ENCODE results near the gene THUMPD1. TPM values are rescaled to one million over a fixed set of nuclear protein-coding genes. Genes with fewer than 3 reads are reported as not detected.
"Not testable (repeated sequence)": the region's sequence is repeated elsewhere in the genome, so short reads cannot be mapped to it uniquely, and the experiment has no call there.

Gene THUMPD1
- total RNA-seq, 1 experiment from 2014 or later: 36.0 TPM

DNA sequence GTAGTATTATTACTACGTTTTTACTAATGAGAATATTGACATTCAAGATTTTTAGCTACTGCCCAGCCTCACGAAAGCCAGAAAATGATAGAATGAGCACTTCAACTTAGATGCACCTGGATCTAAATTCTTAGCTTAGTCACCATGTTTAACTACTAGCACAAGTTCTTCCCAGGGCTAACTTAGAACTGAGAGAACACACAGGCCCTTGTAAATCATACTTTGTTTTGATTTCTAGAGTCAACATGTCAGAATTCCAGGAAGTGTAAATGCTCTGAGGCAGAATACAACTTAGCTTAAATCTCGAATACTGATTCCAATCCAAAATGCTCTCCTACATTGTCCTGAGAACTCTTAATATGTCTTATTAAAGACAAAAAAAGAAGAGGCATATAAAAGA, 37.3 kb downstream of the THUMPD1 start:
- no peaks in the 10 kb centered on the region for H4K20me1 ChIP-seq (ENCODE audit: insufficient read depth)
- no peak overlapping the region for H3K4me3 ChIP-seq
- H3K36me3 ChIP-seq (ENCODE audit: low read depth): no peaks in the 10 kb centered on the region
- H2AFZ ChIP-seq: no peak overlapping the region
- CTCF ChIA-PET: no interaction called here
- no peaks in the 10 kb centered on the region for H3K4me1 ChIP-seq (replicated peaks; ENCODE audit: insufficient read depth)
- no TSS peak for BruUV-seq (replicated peaks)
- no peak overlapping the region for H3K27ac ChIP-seq
- intact Hi-C loops (cut with micrococcal nuclease; ENCODE audit: unreplicated experiment): loop anchor here (10.0 kb wide), 1 partner anchor 319 kb away; no protein-coding TSS in a partner anchor
- H3K79me2 ChIP-seq (ENCODE audit: low read depth): no peaks in the 10 kb centered on the region
- H3K9me2 ChIP-seq (ENCODE audit: insufficient read depth): no peaks in the 10 kb centered on the region
- POLR2A ChIA-PET (ENCODE audit: unreplicated experiment): interaction anchor here (0.7 kb wide), 1 partner anchor 29 kb away, joined by 3 read pairs; no protein-coding TSS in a partner anchor
- TF ChIP-seq, protein P1, sequence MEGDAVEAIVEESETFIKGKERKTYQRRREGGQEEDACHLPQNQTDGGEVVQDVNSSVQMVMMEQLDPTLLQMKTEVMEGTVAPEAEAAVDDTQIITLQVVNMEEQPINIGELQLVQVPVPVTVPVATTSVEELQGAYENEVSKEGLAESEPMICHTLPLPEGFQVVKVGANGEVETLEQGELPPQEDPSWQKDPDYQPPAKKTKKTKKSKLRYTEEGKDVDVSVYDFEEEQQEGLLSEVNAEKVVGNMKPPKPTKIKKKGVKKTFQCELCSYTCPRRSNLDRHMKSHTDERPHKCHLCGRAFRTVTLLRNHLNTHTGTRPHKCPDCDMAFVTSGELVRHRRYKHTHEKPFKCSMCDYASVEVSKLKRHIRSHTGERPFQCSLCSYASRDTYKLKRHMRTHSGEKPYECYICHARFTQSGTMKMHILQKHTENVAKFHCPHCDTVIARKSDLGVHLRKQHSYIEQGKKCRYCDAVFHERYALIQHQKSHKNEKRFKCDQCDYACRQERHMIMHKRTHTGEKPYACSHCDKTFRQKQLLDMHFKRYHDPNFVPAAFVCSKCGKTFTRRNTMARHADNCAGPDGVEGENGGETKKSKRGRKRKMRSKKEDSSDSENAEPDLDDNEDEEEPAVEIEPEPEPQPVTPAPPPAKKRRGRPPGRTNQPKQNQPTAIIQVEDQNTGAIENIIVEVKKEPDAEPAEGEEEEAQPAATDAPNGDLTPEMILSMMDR (conservative IDR thresholded peaks at IDR 0.05): no peak
- TF ChIP-seq EZH2 (IDR thresholded peaks at IDR 0.05; ENCODE audit: low read depth): no peak
- no peak overlapping the region for H3K4me2 ChIP-seq
- no peaks in the 10 kb centered on the region for H3F3A ChIP-seq (ENCODE audit: insufficient read depth, low read depth)
- H3K27me3 ChIP-seq (ENCODE audit: insufficient read depth, low read depth): peaks cover 33% of the 10 kb centered on the region
- no peaks in the 10 kb centered on the region for H3K9me3 ChIP-seq (ENCODE audit: insufficient read depth, low read depth)
- DNase-seq: no peak

DNA sequence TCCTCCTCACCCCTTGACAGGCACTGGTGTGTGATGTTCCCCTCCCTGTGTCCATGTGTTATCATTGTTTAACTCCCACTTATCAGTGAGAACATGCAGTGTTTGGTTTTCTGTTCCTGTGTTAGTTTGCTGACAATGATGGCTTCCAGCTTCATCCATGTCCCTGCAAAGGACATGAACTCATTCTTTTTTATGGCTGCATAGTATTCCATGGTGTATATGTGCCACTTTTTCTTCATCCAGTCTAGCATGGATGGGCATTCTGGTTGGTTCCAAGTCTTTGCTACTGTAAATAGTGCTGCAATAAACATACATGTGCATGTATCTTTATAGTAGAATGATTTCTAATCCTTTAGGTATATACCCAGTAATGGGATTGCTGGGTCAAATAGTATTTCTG, 39.9 kb downstream of the THUMPD1 start:
- H3K36me3 ChIP-seq (ENCODE audit: low read depth); H3K4me2 ChIP-seq; CTCF ChIA-PET; H3K4me1 ChIP-seq (replicated peaks; ENCODE audit: insufficient read depth); BruUV-seq (replicated peaks); H3K4me3 ChIP-seq; POLR2A ChIA-PET (ENCODE audit: unreplicated experiment); DNase-seq; H3K9me2 ChIP-seq (ENCODE audit: insufficient read depth); H3K9me3 ChIP-seq (ENCODE audit: insufficient read depth, low read depth); H2AFZ ChIP-seq; H3F3A ChIP-seq (ENCODE audit: insufficient read depth, low read depth); H4K20me1 ChIP-seq (ENCODE audit: insufficient read depth); H3K27ac ChIP-seq; H3K79me2 ChIP-seq (ENCODE audit: low read depth): not testable (repeated sequence)
- intact Hi-C loops (cut with micrococcal nuclease; ENCODE audit: unreplicated experiment): loop anchor here (10.0 kb wide), 1 partner anchor 317 kb away; no protein-coding TSS in a partner anchor
- peaks cover 56% of the 10 kb centered on the region for H3K27me3 ChIP-seq (ENCODE audit: insufficient read depth, low read depth)

DNA sequence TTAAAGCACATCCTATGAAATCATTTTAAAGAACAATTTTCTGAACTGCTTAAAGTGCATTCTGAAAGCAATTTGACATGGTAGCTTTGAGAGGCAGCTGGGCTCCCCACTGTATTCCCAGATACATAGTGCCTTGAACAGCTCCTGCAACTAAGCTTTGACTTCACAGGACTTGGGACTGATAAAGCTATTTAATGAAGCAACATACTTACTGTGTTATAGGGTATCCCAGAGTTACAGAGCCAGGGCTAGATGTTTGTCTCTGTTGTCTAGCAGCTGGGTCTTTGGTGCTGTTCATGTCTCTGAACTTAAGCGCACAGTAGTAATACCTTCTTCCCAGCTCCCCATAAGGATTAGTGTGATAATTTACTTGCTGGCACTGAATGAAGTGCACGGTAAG, 45.0 kb downstream of the THUMPD1 start:
- BruUV-seq (replicated peaks): no TSS peak
- Histone ChIP-seq H3K4me3 (no peak overlapping the region), H4K20me1 (ENCODE audit: insufficient read depth) (no peaks in the 10 kb centered on the region), H3F3A (ENCODE audit: insufficient read depth, low read depth) (no peaks in the 10 kb centered on the region), H3K27me3 (ENCODE audit: insufficient read depth, low read depth) (peaks cover 76% of the 10 kb centered on the region), H3K9me2 (ENCODE audit: insufficient read depth) (no peaks in the 10 kb centered on the region), H3K9me3 (ENCODE audit: insufficient read depth, low read depth) (no peaks in the 10 kb centered on the region), H2AFZ (no peak overlapping the region), H3K36me3 (ENCODE audit: low read depth) (no peaks in the 10 kb centered on the region), H3K27ac (no peak overlapping the region), H3K4me1 (replicated peaks; ENCODE audit: insufficient read depth) (no peaks in the 10 kb centered on the region), H3K79me2 (ENCODE audit: low read depth) (no peaks in the 10 kb centered on the region), H3K4me2 (no peak overlapping the region)
- POLR2A ChIA-PET (ENCODE audit: unreplicated experiment): no interaction called here
- DNase-seq: no peak
- intact Hi-C loops (cut with micrococcal nuclease; ENCODE audit: unreplicated experiment): no loop called here
- CTCF ChIA-PET: no interaction called here
- TF ChIP-seq EZH2 (IDR thresholded peaks at IDR 0.05; ENCODE audit: low read depth): no peak
- TF ChIP-seq, protein P1 (conservative IDR thresholded peaks at IDR 0.05): no peak

DNA sequence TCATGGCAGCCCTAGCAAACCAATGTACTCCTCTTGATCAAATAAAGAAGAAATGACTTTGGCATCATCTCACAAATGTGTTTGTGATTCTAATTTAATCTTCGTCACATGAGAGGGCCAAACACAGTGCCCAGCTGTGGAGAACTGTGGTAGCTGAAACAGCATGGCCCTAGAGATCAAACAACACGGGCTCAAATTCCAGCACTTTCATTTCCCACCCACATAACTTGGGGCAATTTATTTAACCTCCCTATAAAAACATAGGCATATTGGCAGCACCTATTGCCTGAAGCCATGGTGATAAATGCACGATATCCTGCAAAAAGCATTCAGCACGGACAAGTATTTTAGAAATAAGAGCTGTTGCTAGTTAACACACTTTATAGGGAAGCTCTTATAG, 46.6 kb downstream of the THUMPD1 start:
- no peak for DNase-seq
- Histone ChIP-seq H4K20me1 (ENCODE audit: insufficient read depth) (no peaks in the 10 kb centered on the region), H3K9me2 (ENCODE audit: insufficient read depth) (no peaks in the 10 kb centered on the region), H3K27me3 (ENCODE audit: insufficient read depth, low read depth) (peaks cover 60% of the 10 kb centered on the region), H3K79me2 (ENCODE audit: low read depth) (no peaks in the 10 kb centered on the region), H3K4me2 (no peak overlapping the region), H2AFZ (no peak overlapping the region), H3K36me3 (ENCODE audit: low read depth) (no peaks in the 10 kb centered on the region), H3K9me3 (ENCODE audit: insufficient read depth, low read depth) (no peaks in the 10 kb centered on the region), H3K4me3 (no peak overlapping the region), H3F3A (ENCODE audit: insufficient read depth, low read depth) (no peaks in the 10 kb centered on the region), H3K4me1 (replicated peaks; ENCODE audit: insufficient read depth) (no peaks in the 10 kb centered on the region), H3K27ac (no peak overlapping the region)
- intact Hi-C loops (cut with micrococcal nuclease; ENCODE audit: unreplicated experiment): no loop called here
- CTCF ChIA-PET: no interaction called here
- no TSS peak for BruUV-seq (replicated peaks)
- TF ChIP-seq, protein P1 (conservative IDR thresholded peaks at IDR 0.05): no peak
- TF ChIP-seq EZH2 (IDR thresholded peaks at IDR 0.05; ENCODE audit: low read depth): no peak
- POLR2A ChIA-PET (ENCODE audit: unreplicated experiment): no interaction called here

DNA sequence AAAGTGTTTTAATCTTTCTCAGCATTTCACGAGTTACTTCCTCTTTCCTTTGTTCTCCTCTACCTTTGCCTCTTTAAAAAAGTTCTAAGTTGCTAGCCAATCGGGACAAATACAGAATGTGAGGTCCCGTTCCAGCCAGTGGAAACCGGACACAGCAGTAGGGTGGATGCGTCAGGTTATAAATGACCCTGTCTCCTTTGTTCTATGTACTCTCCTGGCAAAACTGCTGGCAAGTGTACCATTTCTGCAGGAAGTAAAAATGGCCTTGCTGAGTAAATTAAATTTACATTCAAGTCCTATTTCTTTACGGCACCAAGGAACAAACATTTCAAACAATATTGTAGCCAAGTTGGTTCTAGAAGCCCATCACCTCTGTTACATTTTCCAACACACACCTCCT, 47.5 kb downstream of the THUMPD1 start:
- H3K4me2 ChIP-seq; H3F3A ChIP-seq (ENCODE audit: insufficient read depth, low read depth); CTCF ChIA-PET; H3K79me2 ChIP-seq (ENCODE audit: low read depth); H3K36me3 ChIP-seq (ENCODE audit: low read depth); H3K4me3 ChIP-seq; H3K9me3 ChIP-seq (ENCODE audit: insufficient read depth, low read depth); POLR2A ChIA-PET (ENCODE audit: unreplicated experiment); DNase-seq; BruUV-seq (replicated peaks); H4K20me1 ChIP-seq (ENCODE audit: insufficient read depth); H3K4me1 ChIP-seq (replicated peaks; ENCODE audit: insufficient read depth); H3K9me2 ChIP-seq (ENCODE audit: insufficient read depth); H2AFZ ChIP-seq; H3K27ac ChIP-seq: not testable (repeated sequence)
- peaks cover 50% of the 10 kb centered on the region for H3K27me3 ChIP-seq (ENCODE audit: insufficient read depth, low read depth)
- intact Hi-C loops (cut with micrococcal nuclease; ENCODE audit: unreplicated experiment): loop anchor here (5.0 kb wide), 1 partner anchor 77 kb away; no protein-coding TSS in a partner anchor

Data from PC-9 (cell line).